ENCODE measurements around the gene EXOC6B. TPM values are rescaled to one million over a fixed set of nuclear protein-coding genes. Genes with fewer than 3 reads are reported as not detected.

Gene EXOC6B
- total and polyA plus RNA-seq, 3 donors from 2014 or later: 27.7 to 45.2 (median 31.7) TPM

DNA sequence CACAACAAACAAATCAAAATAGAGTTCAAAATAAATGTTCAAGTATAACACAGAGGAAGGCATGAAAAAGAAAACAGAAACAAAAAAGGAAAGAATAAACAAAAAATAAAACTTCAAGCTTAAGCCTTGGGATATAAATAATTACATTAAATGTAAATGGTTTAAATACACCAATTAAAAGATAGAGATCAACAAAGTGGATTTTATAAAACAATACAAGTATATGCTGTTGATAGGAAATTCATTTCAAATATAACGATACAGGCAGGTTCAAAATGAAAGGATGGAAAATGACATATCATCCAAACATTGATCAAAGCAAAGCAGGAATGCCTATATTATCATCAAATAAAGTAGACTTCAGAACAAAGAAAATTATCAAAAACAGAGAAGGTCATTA is 16.7 kb downstream of the EXOC6B start:
- Histone ChIP-seq H3K9me3 (no peaks in the 10 kb centered on the region), H3K36me3 (ENCODE audit: low read depth, missing control alignments) (no peaks in the 10 kb centered on the region), H3K27ac (no peak overlapping the region), H3K4me1 (no peaks in the 10 kb centered on the region), H3K4me3 (no peak overlapping the region), H3K27me3 (no peaks in the 10 kb centered on the region)
- TF ChIP-seq POLR2A (IDR thresholded peaks at IDR 0.05): no peak
- TF ChIP-seq, protein P1, sequence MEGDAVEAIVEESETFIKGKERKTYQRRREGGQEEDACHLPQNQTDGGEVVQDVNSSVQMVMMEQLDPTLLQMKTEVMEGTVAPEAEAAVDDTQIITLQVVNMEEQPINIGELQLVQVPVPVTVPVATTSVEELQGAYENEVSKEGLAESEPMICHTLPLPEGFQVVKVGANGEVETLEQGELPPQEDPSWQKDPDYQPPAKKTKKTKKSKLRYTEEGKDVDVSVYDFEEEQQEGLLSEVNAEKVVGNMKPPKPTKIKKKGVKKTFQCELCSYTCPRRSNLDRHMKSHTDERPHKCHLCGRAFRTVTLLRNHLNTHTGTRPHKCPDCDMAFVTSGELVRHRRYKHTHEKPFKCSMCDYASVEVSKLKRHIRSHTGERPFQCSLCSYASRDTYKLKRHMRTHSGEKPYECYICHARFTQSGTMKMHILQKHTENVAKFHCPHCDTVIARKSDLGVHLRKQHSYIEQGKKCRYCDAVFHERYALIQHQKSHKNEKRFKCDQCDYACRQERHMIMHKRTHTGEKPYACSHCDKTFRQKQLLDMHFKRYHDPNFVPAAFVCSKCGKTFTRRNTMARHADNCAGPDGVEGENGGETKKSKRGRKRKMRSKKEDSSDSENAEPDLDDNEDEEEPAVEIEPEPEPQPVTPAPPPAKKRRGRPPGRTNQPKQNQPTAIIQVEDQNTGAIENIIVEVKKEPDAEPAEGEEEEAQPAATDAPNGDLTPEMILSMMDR (IDR thresholded peaks at IDR 0.05): no peak
- intact Hi-C loops (cut with DNase I; ENCODE audit: low total_unique reads): no loop called here
- DNase-seq: no peak
- WGBS, 2 donors: 100% methylated on average over 1 of the region's 1 CpG

DNA sequence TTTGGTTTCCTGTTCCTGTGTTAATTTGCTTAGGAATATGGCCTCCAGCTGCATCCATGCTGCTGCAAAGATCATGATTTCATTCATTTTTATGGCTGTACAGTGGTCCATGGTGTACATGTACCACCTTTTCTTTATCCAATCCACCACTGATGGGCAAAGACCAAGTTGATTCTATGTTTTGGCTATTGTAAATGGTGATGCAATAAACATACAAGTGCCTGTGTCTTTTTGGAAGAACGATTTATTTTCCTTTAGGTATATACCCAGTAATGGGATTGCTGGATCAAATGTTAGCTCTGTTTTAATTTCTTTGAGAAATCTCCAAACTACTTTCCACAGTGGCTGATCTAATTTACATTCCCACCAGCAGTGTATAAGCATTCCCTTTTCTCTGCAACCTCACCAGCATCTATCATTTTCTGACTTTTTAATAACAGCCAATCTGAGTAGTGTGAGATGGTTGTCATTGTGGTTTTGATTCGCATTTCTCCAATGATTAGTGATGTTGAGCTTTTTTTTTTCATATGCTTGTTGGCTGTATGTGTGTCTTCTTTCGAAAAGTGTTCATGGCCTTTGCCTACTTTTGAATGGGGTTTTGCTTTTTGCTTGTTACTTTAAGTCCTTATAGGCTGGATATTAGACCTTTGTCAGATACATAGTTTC is 19.4 kb downstream of the EXOC6B start:
- Histone ChIP-seq H3K4me3 (no peak overlapping the region), H3K9me3 (no peaks in the 10 kb centered on the region), H3K27me3 (no peaks in the 10 kb centered on the region), H3K36me3 (ENCODE audit: low read depth, missing control alignments) (no peaks in the 10 kb centered on the region), H3K27ac (no peak overlapping the region), H3K4me1 (no peaks in the 10 kb centered on the region)
- 94% methylated on average over 3 of the region's 3 CpGs for WGBS, 2 donors
- TF ChIP-seq, protein P1 (IDR thresholded peaks at IDR 0.05): no peak
- no peak for TF ChIP-seq POLR2A (IDR thresholded peaks at IDR 0.05)
- no peak for DNase-seq
- intact Hi-C loops (cut with DNase I; ENCODE audit: low total_unique reads): no loop called here

DNA sequence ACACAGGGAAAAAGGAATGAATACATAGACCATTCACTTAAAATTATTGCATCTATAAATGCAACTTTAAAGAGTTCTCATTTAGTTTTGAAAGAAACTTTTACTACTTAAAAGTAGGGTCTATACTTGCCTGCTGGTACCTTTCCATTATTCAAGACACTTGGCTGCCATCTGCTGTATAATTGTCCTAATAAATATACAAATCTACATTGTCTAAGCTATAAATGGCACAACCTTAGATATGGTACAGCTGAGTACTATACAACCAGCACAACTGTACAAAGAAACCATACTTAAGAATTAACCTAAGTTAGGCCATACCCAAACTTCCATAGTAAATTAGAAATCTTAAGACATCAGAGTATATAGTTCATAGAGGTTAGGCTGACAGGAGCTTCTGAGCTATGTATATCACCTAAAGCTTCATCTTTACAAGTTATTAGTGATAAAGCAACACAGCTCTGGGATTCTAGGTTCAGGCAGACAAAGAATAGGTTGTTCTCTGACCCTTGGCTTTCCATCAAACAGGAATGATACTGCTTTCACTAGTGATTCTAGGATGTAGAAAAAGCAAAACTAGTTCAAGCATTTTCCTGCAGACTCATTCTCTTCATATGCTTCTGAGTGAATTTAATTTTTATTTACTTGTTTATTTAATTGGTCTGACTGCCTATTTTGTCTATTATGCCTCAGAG is 22.1 kb downstream of the EXOC6B start:
- Histone ChIP-seq H3K9me3 (no peaks in the 10 kb centered on the region), H3K27me3 (no peaks in the 10 kb centered on the region), H3K36me3 (ENCODE audit: low read depth, missing control alignments) (no peaks in the 10 kb centered on the region), H3K4me3 (no peak overlapping the region), H3K4me1 (no peaks in the 10 kb centered on the region), H3K27ac (no peak overlapping the region)
- TF ChIP-seq POLR2A (IDR thresholded peaks at IDR 0.05): no peak
- TF ChIP-seq, protein P1 (IDR thresholded peaks at IDR 0.05): no peak
- intact Hi-C loops (cut with DNase I; ENCODE audit: low total_unique reads): no loop called here
- no peak for DNase-seq

DNA sequence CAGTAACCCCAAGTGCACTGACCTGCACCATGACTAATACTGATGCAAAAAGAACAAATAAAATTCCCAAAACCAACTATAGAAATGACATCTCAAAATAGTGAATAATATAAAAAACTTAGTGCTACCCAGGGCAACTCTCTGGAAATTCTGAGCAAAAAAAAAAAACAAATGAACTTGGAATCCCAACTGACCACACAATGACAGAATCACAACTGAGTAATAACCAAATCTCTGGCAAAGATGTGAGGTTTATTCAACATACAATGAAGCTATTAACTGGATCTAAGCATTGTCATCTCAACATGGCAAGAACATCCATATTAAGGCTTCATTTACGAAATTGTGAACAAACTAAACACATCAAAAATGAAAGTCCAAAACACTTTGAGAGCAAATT is 22.7 kb downstream of the EXOC6B start:
- intact Hi-C loops (cut with DNase I; ENCODE audit: low total_unique reads): no loop called here
- Histone ChIP-seq H3K4me3 (no peak overlapping the region), H3K36me3 (ENCODE audit: low read depth, missing control alignments) (no peaks in the 10 kb centered on the region), H3K27me3 (no peaks in the 10 kb centered on the region), H3K9me3 (no peaks in the 10 kb centered on the region), H3K27ac (no peak overlapping the region), H3K4me1 (no peaks in the 10 kb centered on the region)
- WGBS, 2 donors: 83 to 95% methylated on average over 1 of the region's 1 CpG
- no peak for TF ChIP-seq POLR2A (IDR thresholded peaks at IDR 0.05)
- no peak for DNase-seq

- H3K4me3 ChIP-seq: no peak overlapping the region
- H3K9me3 ChIP-seq: no peaks in the 10 kb centered on the region
- TF ChIP-seq, protein P1 (IDR thresholded peaks at IDR 0.05): no peak
- no peak for TF ChIP-seq POLR2A (IDR thresholded peaks at IDR 0.05)
- no peak for DNase-seq
- H3K36me3 ChIP-seq (ENCODE audit: low read depth, missing control alignments): no peaks in the 10 kb centered on the region
- H3K27ac ChIP-seq: no peak overlapping the region
- no peaks in the 10 kb centered on the region for H3K27me3 ChIP-seq
- no peaks in the 10 kb centered on the region for H3K4me1 ChIP-seq
- 92 to 93% methylated on average over 2 of the region's 2 CpGs for WGBS, 2 donors
- intact Hi-C loops (cut with DNase I; ENCODE audit: low total_unique reads): no loop called here
Measured at GRCh38 chr2:72800492-72800891, 25.3 kb downstream of the EXOC6B start.
